HG03064 (cell line): ENCODE data around the gene RAC2.
"Not testable (repeated sequence)": the region's sequence is repeated elsewhere in the genome, so short reads cannot be mapped to it uniquely, and the experiment has no call there.

Experiments
- ATAC-seq: cut with Tn5 transposase; IDR thresholded peaks from one replicate; pipeline ENCODE4 v1.9.1; 2021; ENCODE audit warnings: low read depth; ENCODE audit not compliant: unreplicated experiment

RAC2 gene

DNA sequence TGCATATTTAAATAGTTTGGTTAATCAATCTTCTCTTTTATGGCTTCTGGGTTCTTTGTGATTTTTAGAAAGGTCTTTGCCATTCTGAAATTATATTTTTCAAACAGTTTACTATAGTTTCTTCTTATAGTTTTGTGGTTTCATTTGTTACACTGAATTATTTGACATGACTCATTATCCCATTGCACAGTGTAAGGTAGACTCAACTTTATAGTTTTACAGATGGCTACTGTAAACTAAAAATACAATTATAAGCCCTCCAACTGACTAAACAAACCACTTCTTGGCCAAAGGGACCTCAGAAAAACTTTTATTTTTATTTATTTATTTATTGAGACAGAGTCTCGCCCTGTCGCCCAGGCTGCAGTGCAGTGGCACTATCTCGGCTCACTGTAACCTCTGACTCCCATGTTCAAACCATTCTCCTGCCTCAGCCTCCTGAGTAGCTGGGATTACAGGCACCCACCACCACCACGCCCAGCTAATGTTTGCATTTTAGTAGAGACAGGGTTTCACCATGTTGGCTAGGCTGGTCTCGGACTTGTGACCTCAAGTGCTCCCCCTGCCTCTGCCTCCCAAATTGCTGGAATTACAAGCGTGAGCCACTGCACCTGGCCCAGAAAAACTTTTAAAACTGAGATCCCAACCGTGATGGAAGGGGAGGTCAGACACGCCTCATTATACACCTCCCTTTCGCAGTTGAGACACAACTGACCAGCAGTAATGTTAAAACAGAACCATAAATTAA, 14.1 kb upstream of the RAC2 start:
- ATAC-seq, result no peak

DNA sequence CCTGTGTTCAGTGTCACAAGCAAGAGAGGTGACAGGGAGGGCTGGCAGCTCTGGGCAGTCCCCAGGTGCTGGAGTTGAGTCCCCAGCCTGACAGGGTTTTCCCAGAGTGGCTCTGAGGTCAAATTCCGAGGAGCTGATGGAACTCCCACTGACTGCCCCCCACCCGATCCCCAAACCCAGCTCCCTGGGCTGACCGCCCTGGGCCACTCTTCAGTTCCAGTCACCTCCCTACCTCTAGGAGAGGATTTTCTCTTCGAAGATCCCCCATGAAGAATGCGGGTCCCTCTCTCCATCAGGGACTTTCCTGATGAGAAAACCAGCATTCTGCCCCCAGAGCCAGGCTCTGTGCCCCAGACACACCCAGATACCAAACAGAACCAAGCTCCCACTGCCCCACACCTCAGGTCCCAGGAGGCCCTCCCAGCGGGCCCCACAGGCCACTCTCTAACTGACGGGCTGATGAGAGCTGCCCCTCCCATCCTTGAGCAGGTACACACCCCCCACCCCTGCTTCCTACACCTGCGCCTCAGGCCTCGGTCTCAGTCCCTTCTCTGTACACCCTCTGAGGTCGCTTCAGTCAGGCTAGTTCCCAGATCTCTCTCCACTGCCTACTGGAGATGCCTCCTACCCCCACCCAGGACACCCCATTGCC, 12.1 kb upstream of the RAC2 start:
- ATAC-seq, result no peak

DNA sequence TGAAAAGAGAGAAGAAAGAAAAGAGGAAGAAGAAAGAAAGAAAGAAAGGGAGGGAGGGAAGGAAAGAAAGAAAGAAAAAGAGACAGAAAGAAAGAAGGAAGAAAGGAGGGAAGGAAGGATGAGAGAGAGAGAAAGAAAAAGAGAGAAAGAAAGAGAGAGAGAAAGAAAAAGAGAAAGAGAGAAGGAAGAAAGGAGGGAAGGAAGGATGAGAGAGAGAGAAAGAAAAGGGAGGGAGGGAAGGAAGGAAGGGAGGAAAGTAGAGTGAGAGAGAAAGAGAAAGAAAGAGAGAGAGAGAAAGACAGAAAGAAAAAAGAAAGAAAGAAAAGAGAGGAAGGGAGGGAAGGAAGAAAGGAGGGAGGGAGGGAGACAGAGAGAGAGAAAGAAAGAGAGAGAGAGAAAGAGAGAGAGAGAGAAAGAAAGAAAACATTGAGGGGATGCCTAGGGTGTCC, 11.5 kb upstream of the RAC2 start:
- ATAC-seq, result no peak

DNA sequence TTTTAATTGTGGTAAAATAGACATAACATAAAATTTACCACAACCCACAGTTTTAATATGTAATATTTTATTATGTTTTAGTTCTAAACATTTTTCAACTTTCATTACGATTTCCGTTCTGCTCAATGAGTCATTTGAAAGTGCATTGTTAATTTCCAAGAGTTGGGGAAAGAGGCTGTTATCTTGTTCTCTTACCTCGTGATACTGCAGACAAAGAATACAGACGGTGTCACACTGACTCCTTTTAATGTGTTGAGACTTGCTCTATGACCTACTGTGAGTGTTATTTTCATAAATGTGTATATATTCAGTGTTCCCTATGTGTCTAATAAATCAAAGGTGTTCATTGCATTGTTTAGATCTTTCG, 10.8 kb upstream of the RAC2 start:
- no peak for ATAC-seq

DNA sequence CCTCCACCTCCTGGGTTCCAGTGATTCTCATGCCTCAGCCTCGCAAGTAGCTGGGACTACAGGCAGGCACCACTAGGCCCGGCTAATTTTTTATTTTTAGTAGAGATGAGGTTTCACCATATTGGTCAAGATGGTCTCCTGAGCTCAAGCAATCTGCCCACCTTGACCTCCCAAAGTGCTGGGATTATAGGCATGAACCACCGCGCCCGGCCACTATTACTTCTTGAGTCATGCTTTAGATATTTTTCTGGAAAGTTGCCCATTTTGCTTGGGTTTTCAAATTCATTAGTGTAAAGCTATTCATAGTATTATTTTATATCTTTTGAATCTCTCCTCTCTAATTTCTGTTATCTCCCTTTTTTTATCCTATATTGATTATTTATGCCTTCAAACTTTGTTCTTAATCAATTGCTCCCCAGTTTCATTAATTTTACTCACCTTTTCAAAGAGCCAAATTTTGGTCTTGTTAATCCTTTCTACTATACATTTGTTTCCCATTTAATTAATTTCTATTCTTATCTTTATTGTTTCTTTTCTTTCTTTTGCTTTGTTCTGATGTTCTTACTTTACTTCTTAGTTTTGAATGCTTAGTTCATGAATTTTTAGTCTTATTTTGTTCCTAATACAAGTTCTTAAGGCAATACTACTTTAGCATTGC, 10.3 kb upstream of the RAC2 start:
- ATAC-seq, result no peak

DNA sequence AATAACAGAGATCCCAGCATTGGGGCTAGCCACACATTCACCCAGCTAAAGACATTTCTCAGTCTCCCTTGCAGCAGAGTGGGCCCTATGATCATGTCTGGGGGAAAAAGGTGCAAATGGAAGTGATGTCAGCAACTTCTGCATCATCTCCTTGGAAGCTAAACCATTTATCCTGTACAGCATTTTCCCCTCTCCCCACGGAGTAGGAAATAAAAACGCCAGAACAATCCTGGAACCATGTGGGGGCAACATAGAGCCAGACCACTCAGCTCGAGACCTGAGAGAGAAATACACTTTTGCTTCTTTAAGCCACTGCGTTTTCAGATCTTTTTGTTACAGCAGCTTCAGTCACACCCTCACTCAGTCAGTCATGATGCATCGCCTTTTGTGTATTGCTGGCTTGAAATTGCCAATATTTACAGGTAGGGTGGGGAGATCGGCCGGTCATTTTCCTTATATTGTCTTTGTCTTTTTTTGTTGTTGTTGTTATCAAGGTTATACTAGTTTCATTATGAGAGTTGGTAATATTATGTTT, 9.1 kb upstream of the RAC2 start:
- no peak for ATAC-seq

DNA sequence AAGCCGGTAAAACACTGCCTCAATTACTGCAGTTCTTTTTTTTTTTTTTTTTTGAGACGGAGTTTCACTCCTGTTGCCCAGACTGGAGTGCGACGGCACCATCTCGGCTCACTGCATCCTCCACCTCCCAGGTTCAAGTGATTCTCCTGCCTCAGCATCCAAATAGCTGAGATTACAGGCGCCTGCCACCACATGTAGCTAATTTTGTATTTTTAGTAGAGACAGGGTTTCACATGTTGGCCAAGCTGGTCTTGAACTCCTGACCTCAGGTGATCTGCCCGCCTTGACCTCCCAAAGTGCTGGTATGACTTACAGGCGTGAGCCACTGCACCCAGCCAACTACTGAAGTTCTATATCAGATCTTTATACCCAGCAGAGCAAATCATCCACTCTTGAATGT, 7.8 kb upstream of the RAC2 start:
- not testable (repeated sequence) for ATAC-seq

DNA sequence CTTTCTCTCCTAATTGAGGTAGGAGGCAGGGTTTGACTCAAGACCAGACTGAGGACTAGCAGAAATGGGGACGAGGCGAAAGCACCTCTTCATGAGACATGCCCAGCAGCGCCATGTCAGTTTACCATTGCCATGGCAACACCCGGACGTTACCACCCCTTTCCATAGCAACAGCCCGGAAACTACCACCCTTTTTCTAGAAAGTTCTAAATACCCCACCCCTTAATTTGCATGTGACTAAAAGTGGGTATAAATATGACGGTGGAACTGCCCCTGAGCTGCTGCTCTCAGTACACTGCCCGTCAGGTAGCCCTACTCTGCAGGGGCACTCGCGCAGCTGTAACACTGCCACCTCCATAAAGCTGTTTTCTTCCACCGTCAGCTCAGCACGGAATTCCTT, 5.9 kb upstream of the RAC2 start:
- ATAC-seq, result no peak

DNA sequence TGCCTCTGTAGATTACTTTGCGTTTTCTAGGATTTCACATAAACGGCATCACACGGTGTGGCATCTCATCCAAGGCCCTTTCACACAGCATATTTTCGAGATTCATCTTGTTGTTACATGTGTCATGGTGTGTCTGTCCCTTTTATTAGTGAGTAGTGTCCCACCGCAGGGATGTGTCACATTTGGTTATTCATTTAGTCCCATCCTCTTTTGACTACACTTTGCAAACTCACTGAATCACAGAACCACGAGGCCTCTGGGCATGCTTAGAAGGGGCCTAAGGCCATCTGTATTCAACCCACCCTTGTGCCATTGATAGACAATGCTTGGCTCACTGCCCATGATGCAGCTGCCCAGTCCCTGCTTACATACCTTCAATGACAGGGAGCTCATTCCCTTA, 4.2 kb upstream of the RAC2 start:
- ATAC-seq, result no peak

DNA sequence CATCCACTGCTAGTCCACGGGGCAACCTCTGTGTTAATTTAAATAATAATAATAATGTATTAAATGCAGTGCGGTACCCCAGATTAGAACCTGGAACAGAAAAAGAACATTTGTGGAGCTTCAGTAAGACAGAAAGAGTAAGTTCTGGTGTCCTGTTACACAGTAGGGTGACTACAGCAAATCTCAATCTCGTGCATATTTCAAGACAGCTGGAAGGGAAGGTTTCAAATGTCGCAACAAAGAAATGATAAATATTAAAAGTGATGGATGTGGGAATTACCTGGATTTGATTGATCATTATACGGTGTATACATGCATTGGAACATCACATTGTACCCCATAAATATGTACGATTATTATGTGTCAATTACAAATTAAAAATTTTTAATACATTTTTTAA, 1.7 kb upstream of the RAC2 start:
- no peak for ATAC-seq

DNA sequence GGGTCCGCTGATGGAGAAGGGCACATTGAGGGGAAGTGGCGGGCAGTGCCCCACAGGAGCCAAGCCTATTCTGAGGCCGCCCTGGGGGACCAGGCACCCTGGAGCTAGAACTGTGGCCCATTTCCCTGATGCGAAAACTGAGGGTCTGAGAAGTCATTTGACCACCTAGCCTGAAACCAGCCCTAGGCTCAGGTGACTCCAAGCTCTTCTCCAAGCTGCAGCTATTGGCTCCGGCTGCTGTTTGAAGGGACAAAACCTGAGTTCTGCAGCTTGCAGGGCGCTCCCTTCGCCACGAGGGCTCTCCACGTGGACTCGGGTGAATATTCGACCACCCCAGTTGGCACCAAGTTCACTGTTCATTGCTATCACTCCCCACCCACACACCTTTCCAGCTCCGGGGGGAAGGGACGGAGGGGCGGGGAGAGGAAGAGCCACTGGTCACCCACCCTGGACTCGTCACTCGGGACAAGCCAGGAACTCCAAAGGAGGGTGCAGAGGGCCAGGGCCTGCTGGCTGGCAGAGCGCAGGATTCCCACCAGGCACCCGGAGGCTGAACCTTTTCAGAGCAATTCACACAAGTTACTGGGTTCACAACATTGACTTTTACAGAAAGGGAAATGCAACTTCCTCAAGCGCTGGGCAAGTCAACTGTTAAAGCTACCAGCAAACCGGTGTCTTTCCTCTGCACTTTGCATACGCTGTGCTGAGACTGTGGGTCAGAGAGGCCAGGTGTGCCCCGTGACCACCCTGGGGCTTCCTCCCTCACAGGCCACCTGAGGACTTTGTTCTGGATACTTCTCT, 1.1 kb upstream of the RAC2 start:
- ATAC-seq, result no peak

DNA sequence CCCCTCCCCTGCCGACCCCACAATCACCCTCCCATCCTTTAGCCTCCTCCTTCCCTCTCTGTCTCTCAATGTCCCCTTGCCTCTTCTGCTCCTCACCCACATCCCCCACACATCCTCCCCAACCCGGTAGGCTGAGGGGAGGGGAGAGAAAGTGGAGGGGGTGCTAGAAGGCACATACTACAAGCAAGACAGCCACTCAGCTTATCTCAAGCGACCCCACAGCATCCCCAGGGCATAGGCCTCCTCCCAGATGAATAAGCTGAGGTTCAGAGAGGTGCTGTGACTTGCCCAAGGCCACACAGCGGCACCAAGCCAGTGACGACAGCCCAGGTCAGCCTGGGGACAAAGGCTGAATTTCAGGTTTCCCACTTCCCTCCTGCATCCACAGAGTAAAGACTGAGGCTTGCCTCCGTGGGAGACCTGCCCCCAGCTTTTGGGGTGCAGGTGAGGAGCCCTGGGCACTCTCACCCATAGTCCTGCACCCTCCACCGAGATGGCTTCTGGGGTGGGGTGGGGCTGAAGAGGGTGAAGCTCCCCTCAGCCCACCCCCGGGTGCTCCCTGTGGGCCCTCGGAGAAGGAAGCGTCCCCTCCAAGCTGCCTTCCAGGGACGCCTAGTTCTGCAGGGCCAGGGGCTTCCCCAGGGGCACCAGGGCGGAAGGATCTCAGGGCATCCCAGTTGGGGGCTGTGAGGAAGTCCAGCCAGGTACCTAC, 511 bp downstream of the RAC2 start:
- no peak for ATAC-seq

DNA sequence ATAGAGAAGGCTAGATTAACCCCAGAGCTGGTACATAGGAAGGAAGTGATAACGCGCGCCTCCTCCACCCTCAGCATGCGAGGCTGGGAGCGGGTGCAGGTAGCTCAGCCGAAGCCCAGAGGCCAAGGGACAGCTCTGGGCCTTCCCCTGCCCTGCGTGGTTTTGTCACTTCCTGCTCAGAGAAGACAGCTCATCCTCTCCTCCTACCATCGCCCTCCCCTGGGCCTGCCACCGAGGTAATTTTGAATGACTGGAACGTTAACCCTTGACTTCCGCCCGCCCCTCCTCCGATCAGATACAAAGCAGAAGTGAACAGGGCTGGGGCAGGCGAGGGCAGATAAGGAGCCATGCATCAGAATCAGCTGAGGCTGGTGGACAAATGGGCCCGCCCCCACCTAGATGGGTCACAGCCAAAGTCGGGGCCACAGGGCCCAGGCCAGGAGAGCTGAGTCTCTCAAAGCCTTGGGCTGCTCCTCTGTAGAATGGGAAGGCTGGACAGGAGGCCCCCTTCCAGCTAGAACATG, 1.6 kb downstream of the RAC2 start:
- ATAC-seq, result peak; percentile 49

DNA sequence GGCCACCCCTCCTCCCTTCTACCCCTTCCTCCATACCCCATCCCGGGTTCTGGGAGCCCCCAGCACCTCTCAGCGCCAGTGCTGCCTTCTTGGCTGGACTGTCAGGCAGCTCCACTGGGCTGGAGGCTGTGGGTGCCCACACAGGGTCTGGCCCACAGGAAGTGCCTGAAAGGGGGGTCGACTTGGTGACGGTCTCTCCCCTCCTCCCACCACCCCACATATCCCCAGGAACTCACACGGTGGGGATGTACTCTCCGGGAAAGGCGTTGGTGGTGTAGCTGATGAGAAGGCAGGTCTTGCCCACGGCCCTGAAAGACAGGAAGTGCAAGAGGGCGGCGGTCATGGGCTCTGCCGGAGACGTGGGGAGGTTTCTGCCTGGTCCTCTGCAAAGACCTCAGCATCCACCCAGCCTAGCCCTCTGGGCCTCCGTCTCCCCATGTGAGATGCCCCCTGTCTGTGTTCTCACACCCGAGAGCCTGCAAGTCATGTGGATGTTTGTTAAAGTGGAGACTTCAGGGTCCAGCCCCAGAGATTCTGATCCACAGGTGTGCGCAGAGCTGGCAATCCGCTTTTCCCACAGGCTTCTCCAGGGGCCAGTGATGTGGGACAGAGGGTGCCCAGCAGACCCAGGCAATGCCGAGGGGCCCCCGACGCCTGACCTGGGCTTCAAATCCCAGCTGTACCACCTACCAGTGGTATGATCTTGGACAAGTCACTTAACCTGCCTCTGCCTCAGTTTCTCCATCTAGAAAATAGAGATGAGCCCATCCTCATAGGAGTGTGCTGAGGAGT, 2.5 kb downstream of the RAC2 start:
- no peak for ATAC-seq

DNA sequence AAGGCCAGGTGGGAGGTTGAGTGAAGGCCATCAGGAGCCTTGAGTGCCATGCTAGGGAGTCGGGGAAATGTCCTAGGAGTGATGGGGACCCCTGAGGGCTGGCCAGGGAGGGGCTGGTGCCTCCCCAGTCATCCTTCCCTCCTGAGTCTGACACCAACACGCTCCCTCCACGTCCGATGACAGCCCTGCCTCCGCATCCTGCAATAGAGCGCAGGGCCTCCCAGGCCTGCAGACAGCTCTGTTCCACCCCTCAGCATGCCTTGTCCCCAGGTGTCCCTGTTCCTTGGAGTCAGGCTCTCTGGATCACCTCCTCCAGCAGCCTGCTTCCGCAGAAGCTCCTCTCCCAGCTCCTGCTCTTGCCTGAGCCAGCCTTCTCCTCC, 3.1 kb downstream of the RAC2 start:
- ATAC-seq, result no peak

DNA sequence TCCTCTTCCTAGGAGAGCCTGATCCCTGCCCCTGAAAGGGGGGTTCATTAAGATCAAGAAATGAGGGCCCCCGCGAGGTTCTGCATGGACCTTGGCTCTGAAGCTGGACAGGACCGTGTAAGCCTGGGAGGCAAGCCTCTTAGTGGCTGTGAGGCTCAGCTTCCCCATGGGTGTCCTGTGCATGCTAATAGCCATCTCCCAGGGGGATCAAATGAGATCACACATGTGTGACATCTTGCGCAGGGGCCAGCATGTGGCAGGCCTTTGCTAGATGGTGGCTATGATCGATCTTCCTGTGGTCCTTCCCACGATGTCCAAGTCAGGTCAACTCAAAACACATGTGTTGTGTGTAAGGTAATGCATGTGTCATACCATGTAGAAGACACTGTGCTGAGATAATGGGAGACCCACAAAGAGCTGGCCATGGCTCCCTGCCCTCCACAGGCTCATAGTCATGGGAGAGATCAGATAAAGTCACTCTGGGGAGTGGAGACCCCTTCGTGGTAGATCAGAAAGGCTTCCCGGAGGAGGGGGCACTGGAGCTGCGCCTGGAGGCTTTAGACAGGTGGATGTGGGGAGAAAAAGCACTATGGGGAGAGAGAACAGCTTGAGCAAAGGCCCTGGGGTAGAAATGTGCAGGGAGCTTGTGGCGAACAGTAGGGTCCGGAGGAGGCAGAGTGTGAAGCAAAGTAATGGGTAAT, 3.7 kb downstream of the RAC2 start:
- ATAC-seq, result no peak

DNA sequence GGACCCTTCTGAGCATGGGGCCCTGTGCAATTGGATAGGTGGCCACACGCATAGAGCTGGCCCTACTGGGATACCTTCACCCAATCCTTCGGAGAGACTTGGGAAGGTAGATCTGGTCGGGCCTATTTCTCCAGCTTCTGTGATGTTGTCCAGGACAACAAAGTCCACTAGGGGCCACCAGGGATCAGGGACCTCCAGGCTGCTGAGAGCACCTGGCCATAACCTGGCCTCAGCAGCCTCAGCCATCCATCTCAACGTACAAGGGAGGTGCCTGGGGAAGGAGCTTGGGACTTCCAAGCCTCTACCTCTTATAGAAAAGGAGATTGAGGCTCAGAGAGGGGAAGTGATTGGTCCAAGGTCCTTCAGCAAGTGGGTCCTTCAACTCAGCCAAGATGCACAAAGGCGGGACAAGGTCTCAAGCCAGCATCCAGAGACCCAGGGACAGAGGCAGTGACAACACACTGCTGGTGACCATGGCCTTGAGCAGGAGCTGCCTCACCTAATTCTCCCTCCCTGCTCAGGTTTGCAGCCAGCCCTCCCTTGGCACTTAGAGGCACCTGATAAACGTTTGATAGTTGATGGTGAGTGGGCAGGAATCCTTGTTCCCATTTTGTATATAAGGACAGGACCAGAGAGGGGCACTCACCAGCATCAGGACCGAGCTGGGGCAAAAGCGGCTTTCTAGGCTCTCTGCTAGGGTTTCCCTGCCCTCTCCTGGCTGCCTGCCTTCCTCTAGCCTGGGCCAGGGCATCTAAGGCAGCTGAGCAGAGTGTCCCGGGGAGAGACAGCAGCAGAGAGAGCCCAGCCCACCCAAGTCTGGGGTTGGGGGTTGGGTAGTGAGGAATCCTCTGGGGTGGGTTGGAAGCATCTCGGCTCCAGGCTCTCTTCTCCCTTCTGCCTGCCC, 4.5 kb downstream of the RAC2 start:
- no peak for ATAC-seq
